ENCODE results near the gene LRSAM1.

The LRSAM1 gene

GRCh38 chr9:127449332-127449966 lies 1.9 kb upstream of the LRSAM1 start:
- TF ChIP-seq TAF1 (IDR thresholded peaks at IDR 0.05; ENCODE audit: borderline replicate concordance, insufficient read depth, low read length) (no peak), FOXP2 (optimal IDR thresholded peaks at IDR 0.05; ENCODE audit: borderline replicate concordance, extremely low read depth, extremely low read length, insufficient read depth) (no peak), POLR2AphosphoS5 (IDR thresholded peaks at IDR 0.05; ENCODE audit: low read depth, low read length) (no peak; the same call in 1 of the 2 replicates), SIN3A (IDR thresholded peaks at IDR 0.05; ENCODE audit: borderline replicate concordance, insufficient read depth, low read length) (no peak)
- TF ChIP-seq, protein P1, sequence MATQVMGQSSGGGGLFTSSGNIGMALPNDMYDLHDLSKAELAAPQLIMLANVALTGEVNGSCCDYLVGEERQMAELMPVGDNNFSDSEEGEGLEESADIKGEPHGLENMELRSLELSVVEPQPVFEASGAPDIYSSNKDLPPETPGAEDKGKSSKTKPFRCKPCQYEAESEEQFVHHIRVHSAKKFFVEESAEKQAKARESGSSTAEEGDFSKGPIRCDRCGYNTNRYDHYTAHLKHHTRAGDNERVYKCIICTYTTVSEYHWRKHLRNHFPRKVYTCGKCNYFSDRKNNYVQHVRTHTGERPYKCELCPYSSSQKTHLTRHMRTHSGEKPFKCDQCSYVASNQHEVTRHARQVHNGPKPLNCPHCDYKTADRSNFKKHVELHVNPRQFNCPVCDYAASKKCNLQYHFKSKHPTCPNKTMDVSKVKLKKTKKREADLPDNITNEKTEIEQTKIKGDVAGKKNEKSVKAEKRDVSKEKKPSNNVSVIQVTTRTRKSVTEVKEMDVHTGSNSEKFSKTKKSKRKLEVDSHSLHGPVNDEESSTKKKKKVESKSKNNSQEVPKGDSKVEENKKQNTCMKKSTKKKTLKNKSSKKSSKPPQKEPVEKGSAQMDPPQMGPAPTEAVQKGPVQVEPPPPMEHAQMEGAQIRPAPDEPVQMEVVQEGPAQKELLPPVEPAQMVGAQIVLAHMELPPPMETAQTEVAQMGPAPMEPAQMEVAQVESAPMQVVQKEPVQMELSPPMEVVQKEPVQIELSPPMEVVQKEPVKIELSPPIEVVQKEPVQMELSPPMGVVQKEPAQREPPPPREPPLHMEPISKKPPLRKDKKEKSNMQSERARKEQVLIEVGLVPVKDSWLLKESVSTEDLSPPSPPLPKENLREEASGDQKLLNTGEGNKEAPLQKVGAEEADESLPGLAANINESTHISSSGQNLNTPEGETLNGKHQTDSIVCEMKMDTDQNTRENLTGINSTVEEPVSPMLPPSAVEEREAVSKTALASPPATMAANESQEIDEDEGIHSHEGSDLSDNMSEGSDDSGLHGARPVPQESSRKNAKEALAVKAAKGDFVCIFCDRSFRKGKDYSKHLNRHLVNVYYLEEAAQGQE (IDR thresholded peaks at IDR 0.05; ENCODE audit: insufficient read depth in 1 of 2, low read depth in 2 of 2, low read length in 2 of 2): no peak

DNA sequence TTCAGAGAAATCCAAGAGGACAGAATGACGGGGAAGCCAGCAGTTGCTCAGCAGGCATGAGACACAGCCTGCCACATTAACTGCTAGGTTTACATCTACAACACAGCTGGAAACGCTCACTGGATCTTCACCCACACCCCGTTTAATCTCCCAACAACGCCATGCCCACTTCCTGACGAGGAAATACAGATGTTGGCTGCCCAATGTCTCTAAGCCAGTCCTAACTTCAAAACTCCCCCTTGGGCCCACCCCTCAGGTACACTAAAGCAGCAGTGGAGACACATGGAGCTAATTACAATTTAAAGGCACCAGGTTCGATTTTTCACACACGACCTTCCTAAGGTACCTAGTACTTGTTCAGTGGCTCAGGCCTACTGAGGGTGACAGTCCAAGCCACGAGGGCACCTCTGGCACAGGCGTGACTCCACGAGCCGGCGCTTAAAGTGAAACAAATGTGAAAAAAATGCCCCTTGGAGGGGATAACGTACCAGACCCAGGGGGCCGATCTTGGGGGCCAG lies 1.0 kb upstream of the LRSAM1 start:
- no peak for TF ChIP-seq TAF1 (IDR thresholded peaks at IDR 0.05; ENCODE audit: borderline replicate concordance, insufficient read depth, low read length)
- no peak for TF ChIP-seq POLR2AphosphoS5 (IDR thresholded peaks at IDR 0.05; ENCODE audit: low read depth, low read length)

- TF ChIP-seq, protein P1 (IDR thresholded peaks at IDR 0.05; ENCODE audit: insufficient read depth in 1 of 2, low read depth in 2 of 2, low read length in 2 of 2): no peak
- no peak for TF ChIP-seq SIN3A (IDR thresholded peaks at IDR 0.05; ENCODE audit: borderline replicate concordance, insufficient read depth, low read length)
- TF ChIP-seq TAF1 (IDR thresholded peaks at IDR 0.05; ENCODE audit: borderline replicate concordance, insufficient read depth, low read length): no peak
- no peak for TF ChIP-seq FOXP2 (optimal IDR thresholded peaks at IDR 0.05; ENCODE audit: borderline replicate concordance, extremely low read depth, extremely low read length, insufficient read depth)
- TF ChIP-seq POLR2AphosphoS5 (IDR thresholded peaks at IDR 0.05; ENCODE audit: low read depth, low read length): no peak
These were observed 223 bp downstream of the LRSAM1 start for GRCh38 chr9:127451608-127451857.

DNA sequence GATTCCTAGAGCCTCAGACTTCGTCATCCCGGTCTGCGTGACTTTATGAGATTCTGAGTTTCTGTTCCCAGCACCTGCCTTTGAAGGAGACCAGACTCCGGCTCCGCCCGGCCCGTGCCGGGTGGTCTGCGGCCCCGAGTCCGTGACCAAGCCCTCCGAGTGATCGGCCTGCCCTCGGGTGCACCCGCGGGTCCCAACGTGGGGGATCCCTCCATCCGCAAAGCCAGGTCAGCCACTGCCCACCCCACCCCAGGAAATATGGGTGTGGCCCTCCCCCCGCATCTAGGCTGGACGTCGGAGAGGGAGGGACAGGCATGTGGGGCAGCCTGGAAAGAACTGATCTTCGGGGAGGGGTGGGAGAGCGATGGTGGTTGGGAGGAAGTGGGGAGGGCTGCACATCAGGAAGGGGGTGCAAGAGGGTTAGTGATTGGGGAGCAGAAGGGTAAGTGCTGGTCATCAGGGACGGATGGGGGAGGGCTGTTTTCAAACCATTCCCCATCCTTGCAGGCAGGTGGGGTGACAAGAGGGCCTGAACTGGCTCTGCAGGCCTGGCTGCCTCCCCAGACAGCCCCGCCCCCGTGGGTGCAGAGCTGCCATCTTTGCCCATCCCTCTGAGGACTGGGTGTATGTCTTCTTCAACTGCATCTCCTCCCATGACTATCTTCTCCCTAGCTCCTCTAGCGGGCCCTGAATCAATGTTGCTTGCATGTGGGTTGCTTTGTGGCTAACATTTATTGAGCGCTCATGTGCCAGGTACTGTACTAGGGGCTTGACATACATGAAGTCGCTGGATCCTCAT lies 747 bp downstream of the LRSAM1 start:
- TF ChIP-seq TAF1 (IDR thresholded peaks at IDR 0.05; ENCODE audit: borderline replicate concordance, insufficient read depth, low read length) (no peak), POLR2AphosphoS5 (IDR thresholded peaks at IDR 0.05; ENCODE audit: low read depth, low read length) (no peak), SIN3A (IDR thresholded peaks at IDR 0.05; ENCODE audit: borderline replicate concordance, insufficient read depth, low read length) (no peak), FOXP2 (optimal IDR thresholded peaks at IDR 0.05; ENCODE audit: borderline replicate concordance, extremely low read depth, extremely low read length, insufficient read depth) (no peak)
- TF ChIP-seq, protein P1 (IDR thresholded peaks at IDR 0.05; ENCODE audit: insufficient read depth in 1 of 2, low read depth in 2 of 2, low read length in 2 of 2): no peak

DNA sequence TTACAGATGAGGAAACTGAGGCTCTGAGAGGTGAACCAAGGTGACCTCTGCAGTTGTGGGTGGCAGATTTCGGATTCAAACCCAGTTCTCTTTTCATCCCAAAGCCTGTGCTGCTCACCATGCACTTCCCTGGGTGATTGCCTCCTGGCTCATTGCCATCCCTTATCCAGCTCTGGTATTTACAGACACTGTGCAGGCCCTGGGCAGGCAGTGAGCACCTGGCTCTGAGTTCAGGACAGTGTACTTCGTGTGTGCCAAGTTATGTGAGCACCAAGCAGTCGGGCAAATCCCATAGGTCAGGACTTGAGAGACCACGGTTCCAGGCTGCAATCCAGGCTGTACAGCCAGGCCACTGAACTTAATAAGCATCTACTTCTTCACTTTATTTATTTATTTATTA lies 1.4 kb downstream of the LRSAM1 start:
- TF ChIP-seq, protein P1 (IDR thresholded peaks at IDR 0.05; ENCODE audit: insufficient read depth in 1 of 2, low read depth in 2 of 2, low read length in 2 of 2): no peak
- no peak for TF ChIP-seq FOXP2 (optimal IDR thresholded peaks at IDR 0.05; ENCODE audit: borderline replicate concordance, extremely low read depth, extremely low read length, insufficient read depth)
- TF ChIP-seq SIN3A (IDR thresholded peaks at IDR 0.05; ENCODE audit: borderline replicate concordance, insufficient read depth, low read length): no peak
- no peak for TF ChIP-seq TAF1 (IDR thresholded peaks at IDR 0.05; ENCODE audit: borderline replicate concordance, insufficient read depth, low read length)
- TF ChIP-seq POLR2AphosphoS5 (IDR thresholded peaks at IDR 0.05; ENCODE audit: low read depth, low read length): no peak
